Neural crest cell (in vitro differentiated cells): ENCODE measurements around the gene WDR4. TPM values are rescaled to one million over a fixed set of nuclear protein-coding genes. Genes with fewer than 3 reads are reported as not detected.
"Not testable (repeated sequence)": the region's sequence is repeated elsewhere in the genome, so short reads cannot be mapped to it uniquely, and the experiment has no call there.

Experiments used
- DNase-seq: peaks from one replicate; pipeline ENCODE4 v3.0.0; 2021; ENCODE audit warnings: low read depth, mixed read lengths, low spot score
- H3K27ac Mint-ChIP-seq: one replicate; pipeline ENCODE4 v1.8.0; 2021; ENCODE audit warnings: mild to moderate bottlenecking, mixed read lengths; ENCODE audit not compliant: unreplicated experiment
- H3K27me3 Mint-ChIP-seq: 2 replicates; pipeline ENCODE4 v1.8.0; 2021; ENCODE audit warnings: low read depth, mild to moderate bottlenecking, mixed read lengths
- H3K36me3 Mint-ChIP-seq: 2 replicates; pipeline ENCODE4 v1.8.0; 2021; ENCODE audit warnings: low read depth, mild to moderate bottlenecking, mixed read lengths
- H3K4me1 Mint-ChIP-seq: 2 replicates; pipeline ENCODE4 v1.8.0; 2021; ENCODE audit warnings: mixed read lengths
- H3K4me3 Mint-ChIP-seq: one replicate; pipeline ENCODE4 v1.8.0; 2021; ENCODE audit warnings: mild to moderate bottlenecking, mixed read lengths
- H3K9me3 Mint-ChIP-seq: 2 replicates; pipeline ENCODE4 v1.8.0; 2021; ENCODE audit warnings: mixed read lengths
- total RNA-seq: library from RNA; stranded (reverse); gene quantifications from 2 replicates; pipeline ENCODE4 v1.2.1, GENCODE V29; 2021
- TF ChIP-seq, protein P1 (sequence below): fragments of 200-600 bp; sonication (generic); conservative IDR thresholded peaks from 2 replicates; pipeline ENCODE4 v1.5.0; 2021; ENCODE audit warnings: antibody characterized with exemption, mild to moderate bottlenecking

WDR4 gene
- total RNA-seq, 1 donor from 2014 or later, result 38.0 TPM

DNA sequence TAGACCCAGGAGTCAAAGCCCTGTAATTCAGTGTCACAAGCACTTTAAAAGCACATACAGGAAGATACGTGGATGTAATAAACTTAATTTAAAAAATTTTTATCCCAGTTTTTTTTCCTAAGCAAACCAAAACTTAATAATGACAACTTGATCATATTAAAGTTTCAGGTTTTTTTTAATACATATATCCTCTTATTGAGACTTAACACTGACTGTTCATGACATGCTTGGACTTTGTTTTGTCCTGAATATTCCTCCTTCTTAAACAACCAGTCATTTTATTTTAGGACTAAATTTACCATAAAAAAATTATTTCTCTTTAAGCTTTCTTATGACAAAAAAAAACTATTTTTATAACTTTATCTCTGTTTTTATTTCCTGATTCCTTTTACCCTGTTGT is 64.1 kb downstream of the WDR4 start:
- H3K4me1 Mint-ChIP-seq, result no peaks in the 10 kb centered on the region
- H3K27me3 Mint-ChIP-seq, result peaks cover 3% of the 10 kb centered on the region
- TF ChIP-seq, protein P1, sequence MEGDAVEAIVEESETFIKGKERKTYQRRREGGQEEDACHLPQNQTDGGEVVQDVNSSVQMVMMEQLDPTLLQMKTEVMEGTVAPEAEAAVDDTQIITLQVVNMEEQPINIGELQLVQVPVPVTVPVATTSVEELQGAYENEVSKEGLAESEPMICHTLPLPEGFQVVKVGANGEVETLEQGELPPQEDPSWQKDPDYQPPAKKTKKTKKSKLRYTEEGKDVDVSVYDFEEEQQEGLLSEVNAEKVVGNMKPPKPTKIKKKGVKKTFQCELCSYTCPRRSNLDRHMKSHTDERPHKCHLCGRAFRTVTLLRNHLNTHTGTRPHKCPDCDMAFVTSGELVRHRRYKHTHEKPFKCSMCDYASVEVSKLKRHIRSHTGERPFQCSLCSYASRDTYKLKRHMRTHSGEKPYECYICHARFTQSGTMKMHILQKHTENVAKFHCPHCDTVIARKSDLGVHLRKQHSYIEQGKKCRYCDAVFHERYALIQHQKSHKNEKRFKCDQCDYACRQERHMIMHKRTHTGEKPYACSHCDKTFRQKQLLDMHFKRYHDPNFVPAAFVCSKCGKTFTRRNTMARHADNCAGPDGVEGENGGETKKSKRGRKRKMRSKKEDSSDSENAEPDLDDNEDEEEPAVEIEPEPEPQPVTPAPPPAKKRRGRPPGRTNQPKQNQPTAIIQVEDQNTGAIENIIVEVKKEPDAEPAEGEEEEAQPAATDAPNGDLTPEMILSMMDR, result no peak
- no peak overlapping the region for H3K4me3 Mint-ChIP-seq
- no peak for DNase-seq
- peaks cover 6% of the 10 kb centered on the region for H3K36me3 Mint-ChIP-seq
- H3K27ac Mint-ChIP-seq, result no peak overlapping the region
- H3K9me3 Mint-ChIP-seq, result peaks cover 13% of the 10 kb centered on the region

DNA sequence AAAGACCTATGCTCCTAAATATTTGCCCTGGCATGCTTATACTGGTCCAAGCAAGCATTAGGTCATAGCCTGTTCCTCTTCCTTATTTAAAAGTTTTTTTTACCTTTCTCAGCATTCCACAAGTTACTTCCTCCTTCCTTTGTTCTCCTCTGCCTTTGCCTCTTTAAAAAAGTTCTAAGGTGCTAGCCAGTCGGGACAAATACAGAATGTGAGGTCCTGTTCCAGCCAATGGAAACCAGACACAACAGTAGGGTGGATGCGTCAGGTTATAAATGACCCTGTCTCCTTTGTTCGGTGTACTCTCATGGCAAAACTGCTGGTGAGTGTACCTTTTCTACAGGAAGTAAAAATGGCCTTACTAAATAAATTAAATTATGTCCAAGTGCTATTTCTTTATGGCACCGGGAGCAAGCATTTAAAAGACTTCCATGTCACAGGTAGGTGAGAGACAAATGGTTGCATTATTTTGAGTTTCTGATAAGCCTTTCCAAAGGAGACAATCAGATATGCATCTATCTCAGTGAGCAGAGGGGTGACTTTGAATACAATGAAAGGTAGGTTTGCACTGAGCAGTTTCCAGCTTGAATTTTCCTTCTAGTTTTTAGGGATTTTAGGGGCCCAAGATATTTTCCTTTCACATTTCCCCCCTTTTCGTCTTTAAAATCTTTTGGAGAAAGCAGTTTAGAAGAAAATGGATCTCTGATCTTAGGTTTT is 66.7 kb downstream of the WDR4 start:
- H3K4me1 Mint-ChIP-seq, result peaks cover 19% of the 10 kb centered on the region
- H3K27me3 Mint-ChIP-seq, DNase-seq, H3K36me3 Mint-ChIP-seq, H3K27ac Mint-ChIP-seq, H3K4me3 Mint-ChIP-seq: not testable (repeated sequence)
- H3K9me3 Mint-ChIP-seq, result peaks cover 13% of the 10 kb centered on the region

DNA sequence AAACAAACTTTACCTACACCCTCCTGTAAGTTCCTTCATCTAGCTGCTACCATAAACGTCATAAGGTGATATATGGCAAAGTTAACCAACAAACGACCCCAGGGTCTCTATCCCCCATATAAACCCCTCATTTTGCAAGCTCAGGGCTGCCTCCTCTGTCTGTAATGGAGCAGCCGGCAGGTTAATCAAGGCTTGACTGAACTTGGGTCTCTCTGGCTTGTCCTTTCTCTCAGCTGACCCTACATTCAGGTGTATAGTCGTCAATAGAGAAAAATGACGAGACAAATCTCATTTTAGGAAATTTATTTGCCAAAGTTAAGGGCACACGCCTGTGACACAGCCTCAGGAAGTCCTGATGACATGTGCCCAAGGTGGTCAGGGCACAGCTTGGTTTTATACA is 67.4 kb downstream of the WDR4 start:
- Mint-ChIP-seq H3K4me1 (peaks cover 19% of the 10 kb centered on the region), H3K4me3 (no peak overlapping the region), H3K36me3 (peaks cover 6% of the 10 kb centered on the region), H3K27ac (no peak overlapping the region), H3K9me3 (peaks cover 13% of the 10 kb centered on the region), H3K27me3 (peaks cover 5% of the 10 kb centered on the region)
- TF ChIP-seq, protein P1, result no peak
- DNase-seq, result no peak

DNA sequence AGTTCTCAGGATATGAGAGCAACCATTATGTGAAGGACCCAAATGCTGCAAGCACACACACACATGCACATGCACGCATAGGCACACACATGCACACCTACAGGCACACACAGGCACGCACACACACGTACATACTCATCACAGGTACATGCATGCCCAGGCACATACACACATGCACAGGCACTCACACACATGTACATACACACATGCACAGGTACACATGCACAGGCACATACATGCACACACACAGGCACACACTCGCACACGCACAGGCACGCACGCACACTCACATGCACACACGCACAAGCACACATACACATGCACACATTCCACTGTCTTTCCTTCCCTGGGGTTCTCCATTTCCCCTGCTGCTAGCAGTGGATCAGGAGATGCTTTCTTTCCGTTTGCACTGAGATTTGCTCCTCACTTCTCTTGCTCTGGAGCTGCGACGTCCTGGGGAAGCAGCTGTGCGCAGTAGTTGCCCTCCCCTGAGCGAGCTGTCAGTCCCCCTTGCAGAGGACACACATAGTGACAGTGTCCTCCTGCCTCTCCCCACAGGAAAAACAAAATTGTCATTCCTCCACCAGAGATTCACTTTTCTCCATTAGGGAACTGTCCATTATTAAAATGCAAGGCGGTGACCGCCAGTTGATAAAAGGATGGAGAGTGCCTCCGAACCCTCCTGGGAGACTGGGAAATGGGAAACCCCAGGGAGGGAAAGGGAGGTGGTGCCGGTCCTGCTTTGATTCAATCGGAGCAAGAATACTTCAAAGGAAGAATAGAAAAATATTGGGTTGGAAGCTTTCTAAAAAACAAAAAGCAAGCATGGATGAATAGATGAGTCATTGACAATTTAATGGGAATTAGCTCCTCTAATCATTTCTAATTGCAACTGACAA is 69.5 kb downstream of the WDR4 start:
- no peaks in the 10 kb centered on the region for H3K36me3 Mint-ChIP-seq
- H3K4me1 Mint-ChIP-seq, result peaks cover 19% of the 10 kb centered on the region
- H3K4me3 Mint-ChIP-seq, result no peak overlapping the region
- peaks cover 15% of the 10 kb centered on the region for H3K27me3 Mint-ChIP-seq
- no peak for DNase-seq
- peaks cover 7% of the 10 kb centered on the region for H3K9me3 Mint-ChIP-seq
- H3K27ac Mint-ChIP-seq, result no peak overlapping the region
- TF ChIP-seq, protein P1, result no peak

DNA sequence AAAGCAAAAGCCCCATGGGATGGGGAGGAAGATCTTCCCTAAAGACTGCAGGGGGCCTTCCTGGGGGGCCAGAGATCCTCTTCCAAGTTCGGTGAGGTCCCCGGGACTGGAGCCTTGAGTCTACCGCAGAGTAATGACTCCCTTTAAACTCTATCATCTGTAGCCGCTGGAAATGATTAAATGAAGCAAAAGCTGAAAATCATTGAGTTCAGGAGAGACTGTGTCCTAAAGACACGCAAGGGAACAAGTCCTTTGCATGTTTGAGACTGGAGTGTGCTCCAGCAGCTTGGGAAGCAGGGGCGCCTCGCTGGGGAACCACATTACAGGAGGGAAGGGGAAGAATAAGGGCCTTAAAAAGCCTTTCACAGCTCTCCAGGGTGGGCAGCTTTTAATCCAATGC is 70.2 kb downstream of the WDR4 start:
- Mint-ChIP-seq H3K27ac (no peak overlapping the region), H3K4me3 (no peak overlapping the region)
- no peak for DNase-seq

More for the DNA sequence above, 70.2 kb downstream of the WDR4 start:
- TF ChIP-seq, protein P1, result no peak
- Mint-ChIP-seq H3K9me3 (peaks cover 7% of the 10 kb centered on the region), H3K27me3 (peaks cover 19% of the 10 kb centered on the region), H3K4me1 (peaks cover 19% of the 10 kb centered on the region), H3K36me3 (no peaks in the 10 kb centered on the region)
